GM19025 (cell line): ENCODE data around the gene LRP10.
A peak's percentile ranks its signal among the peaks of the same experiment; 100 is the strongest.
"Not testable (repeated sequence)": the region's sequence is repeated elsewhere in the genome, so short reads cannot be mapped to it uniquely, and the experiment has no call there.

Experiments
- ATAC-seq: cut with Tn5 transposase; IDR thresholded peaks from one replicate; pipeline ENCODE4 v1.9.1; 2021; ENCODE audit warnings: mild to moderate bottlenecking, low read depth, moderate library complexity; ENCODE audit not compliant: unreplicated experiment

LRP10 gene

GRCh38 chr14:22871224-22872032, at the start of gene LRP10:
Gene LRP10, plus strand, starts transcription at chr14:22871740. Its CDS starts 564 bp downstream, at chr14:22872304.
- peak; percentile 83 for ATAC-seq

GRCh38 chr14:22822016-22822570, 49.4 kb upstream of the LRP10 start:
- ATAC-seq: no peak

GRCh38 chr14:22822571-22823098, 48.9 kb upstream of the LRP10 start:
- ATAC-seq: peak; percentile 44

- no peak for ATAC-seq
Measured at GRCh38 chr14:22824711-22825359, 46.7 kb upstream of the LRP10 start.

GRCh38 chr14:22829076-22829660, 42.4 kb upstream of the LRP10 start:
- ATAC-seq: not testable (repeated sequence)

GRCh38 chr14:22829661-22830442, 41.7 kb upstream of the LRP10 start, which contains the start of gene MRPL52:
Gene MRPL52, plus strand, starts transcription at chr14:22829887. Its CDS starts 26 bp downstream, at chr14:22829913.
- peak; percentile 82 for ATAC-seq

- ATAC-seq: no peak
Measured at GRCh38 chr14:22830443-22831010, 41.0 kb upstream of the LRP10 start.

GRCh38 chr14:22835505-22835904, 36.0 kb upstream of the LRP10 start:
- no peak for ATAC-seq

- no peak for ATAC-seq
Measured at GRCh38 chr14:22836301-22837113, 35.0 kb upstream of the LRP10 start, which contains the start of gene MMP14. Gene MMP14, plus strand, starts transcription at chr14:22836585. Its CDS starts 233 bp downstream, at chr14:22836818.

GRCh38 chr14:22837114-22837749, 34.3 kb upstream of the LRP10 start:
- no peak for ATAC-seq

- ATAC-seq: no peak
Measured at GRCh38 chr14:22837750-22838538, 33.6 kb upstream of the LRP10 start.

- no peak for ATAC-seq
Measured at GRCh38 chr14:22838631-22839041, 32.9 kb upstream of the LRP10 start.

GRCh38 chr14:22839159-22839779, 32.3 kb upstream of the LRP10 start:
- no peak for ATAC-seq

- ATAC-seq: no peak
Measured at GRCh38 chr14:22841311-22841710, 30.2 kb upstream of the LRP10 start.

GRCh38 chr14:22841769-22842168, 29.8 kb upstream of the LRP10 start:
- ATAC-seq: no peak

- ATAC-seq: no peak
Measured at GRCh38 chr14:22842211-22843122, 29.1 kb upstream of the LRP10 start.
